GM12875 (cell line): ENCODE data around the gene GUK1.

ENCODE experiments used
- H3K4me3 ChIP-seq: one replicate; pipeline ENCODE4 v1.5.1; 2011; ENCODE audit warnings: low read depth, low read length, control low read depth
- TF ChIP-seq, protein P1 (sequence below): IDR thresholded peaks from 2 replicates; pipeline ENCODE4 v1.5.1; 2011; ENCODE audit warnings: low read depth, mild to moderate bottlenecking, control low read depth, inconsistent platforms, low read length, moderate library complexity, borderline replicate concordance; ENCODE audit not compliant: insufficient read depth

Gene GUK1

GRCh38 chr1:228095161-228095560 is 44.9 kb upstream of the GUK1 start:
- TF ChIP-seq, protein P1, sequence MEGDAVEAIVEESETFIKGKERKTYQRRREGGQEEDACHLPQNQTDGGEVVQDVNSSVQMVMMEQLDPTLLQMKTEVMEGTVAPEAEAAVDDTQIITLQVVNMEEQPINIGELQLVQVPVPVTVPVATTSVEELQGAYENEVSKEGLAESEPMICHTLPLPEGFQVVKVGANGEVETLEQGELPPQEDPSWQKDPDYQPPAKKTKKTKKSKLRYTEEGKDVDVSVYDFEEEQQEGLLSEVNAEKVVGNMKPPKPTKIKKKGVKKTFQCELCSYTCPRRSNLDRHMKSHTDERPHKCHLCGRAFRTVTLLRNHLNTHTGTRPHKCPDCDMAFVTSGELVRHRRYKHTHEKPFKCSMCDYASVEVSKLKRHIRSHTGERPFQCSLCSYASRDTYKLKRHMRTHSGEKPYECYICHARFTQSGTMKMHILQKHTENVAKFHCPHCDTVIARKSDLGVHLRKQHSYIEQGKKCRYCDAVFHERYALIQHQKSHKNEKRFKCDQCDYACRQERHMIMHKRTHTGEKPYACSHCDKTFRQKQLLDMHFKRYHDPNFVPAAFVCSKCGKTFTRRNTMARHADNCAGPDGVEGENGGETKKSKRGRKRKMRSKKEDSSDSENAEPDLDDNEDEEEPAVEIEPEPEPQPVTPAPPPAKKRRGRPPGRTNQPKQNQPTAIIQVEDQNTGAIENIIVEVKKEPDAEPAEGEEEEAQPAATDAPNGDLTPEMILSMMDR: no peak
- no peak overlapping the region for H3K4me3 ChIP-seq

- TF ChIP-seq, protein P1: no peak
- H3K4me3 ChIP-seq: no peak overlapping the region
Measured at GRCh38 chr1:228095938-228096337, 44.1 kb upstream of the GUK1 start.

GRCh38 chr1:228096416-228097332 is 43.4 kb upstream of the GUK1 start:
- no peak overlapping the region for H3K4me3 ChIP-seq
- TF ChIP-seq, protein P1: no peak

- no peak overlapping the region for H3K4me3 ChIP-seq
- TF ChIP-seq, protein P1: no peak
Measured at GRCh38 chr1:228097333-228098081, 42.6 kb upstream of the GUK1 start.

- TF ChIP-seq, protein P1: no peak
- no peak overlapping the region for H3K4me3 ChIP-seq
Measured at GRCh38 chr1:228098323-228098931, 41.7 kb upstream of the GUK1 start.

DNA sequence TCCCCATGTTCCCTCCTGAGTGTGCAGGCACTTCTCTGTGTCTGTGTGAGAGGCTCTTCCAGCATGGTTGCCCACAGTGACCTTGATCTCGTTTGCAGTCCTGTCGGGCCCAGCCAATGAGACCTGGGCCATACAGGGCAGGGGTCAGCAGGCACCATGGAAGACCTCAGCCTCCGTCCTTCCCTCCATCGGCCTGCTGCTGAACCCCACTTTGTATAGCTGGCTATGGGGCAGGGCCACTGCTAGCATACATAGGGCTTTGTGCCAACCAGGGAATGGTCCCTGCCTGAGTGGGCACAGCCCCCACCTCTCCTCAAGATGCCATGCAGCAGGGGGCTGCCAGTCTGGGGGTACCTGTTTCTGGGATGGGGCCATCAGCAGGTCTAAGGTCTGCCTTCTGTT is 40.7 kb upstream of the GUK1 start:
- TF ChIP-seq, protein P1: no peak
- no peak overlapping the region for H3K4me3 ChIP-seq
